ENCODE measurements around the gene KRT81. TPM values are rescaled to one million over a fixed set of nuclear protein-coding genes. Genes with fewer than 3 reads are reported as not detected.
"Not testable (repeated sequence)": the region's sequence is repeated elsewhere in the genome, so short reads cannot be mapped to it uniquely, and the experiment has no call there.

KRT81 gene
- total RNA-seq, 1 experiment from 2014 or later = 0.90 TPM

DNA sequence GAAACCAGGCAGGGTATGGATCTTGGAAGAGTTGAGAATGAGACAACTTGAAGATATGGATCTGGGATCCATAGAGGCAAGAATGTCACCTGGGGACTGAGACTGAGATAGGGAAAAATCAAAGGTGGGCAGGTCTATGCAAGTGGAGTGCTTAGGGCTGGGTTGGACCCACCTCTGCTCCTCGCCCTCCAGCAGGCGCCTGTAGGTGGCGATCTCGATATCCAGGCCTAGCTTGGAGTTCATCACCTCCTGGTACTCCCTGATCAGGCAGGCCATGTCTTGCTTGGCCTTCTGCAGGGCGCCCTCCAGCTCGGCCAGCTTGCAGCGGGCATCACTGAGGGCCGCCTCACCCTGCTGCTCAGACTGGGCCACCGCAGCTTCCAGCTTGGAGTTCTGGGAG, 24.4 kb upstream of the KRT81 start:
- DNase-seq (ENCODE audit: low read depth, low spot score); BruUV-seq (replicated peaks); in situ Hi-C loops (cut with HindIII; ENCODE audit: low pct_unique_long_range_greater_than_20kb, low sequenced_read_pairs): not testable (repeated sequence)

DNA sequence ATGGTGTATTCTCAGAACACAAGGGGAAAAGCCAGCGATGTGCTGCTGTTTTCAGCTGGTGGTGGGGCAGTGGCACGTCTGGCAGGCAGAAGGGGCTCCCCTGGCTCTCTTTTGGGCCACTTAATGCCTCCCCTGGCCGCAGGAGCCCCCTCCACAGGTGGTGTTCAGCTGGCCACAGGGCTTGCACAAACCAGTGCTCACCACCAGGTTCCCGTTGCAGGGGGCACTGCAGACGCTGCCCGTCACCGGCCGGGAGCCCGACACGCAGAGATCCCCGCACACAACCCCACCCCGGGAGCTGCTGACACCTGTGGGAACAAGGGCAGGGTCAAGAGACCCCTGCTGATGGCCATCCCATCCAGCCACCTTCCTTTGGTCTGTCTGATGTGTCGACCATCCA, 23.2 kb upstream of the KRT81 start:
- no peaks in the 10 kb centered on the region for H3K4me1 ChIP-seq (ENCODE audit: control insufficient read depth, insufficient read depth, low read length)
- H3K36me3 ChIP-seq (ENCODE audit: control insufficient read depth, insufficient read depth, low read length) = no peaks in the 10 kb centered on the region
- in situ Hi-C loops (cut with HindIII; ENCODE audit: low pct_unique_long_range_greater_than_20kb, low sequenced_read_pairs) (no loop called here), intact Hi-C loops (cut with micrococcal nuclease; ENCODE audit: unreplicated experiment) (no loop called here)
- POLR2A ChIA-PET = no interaction called here
- H3K4me3 ChIP-seq (ENCODE audit: low read depth in 2 of 2, low read length in 2 of 2) = no peak overlapping the region
- BruUV-seq (replicated peaks) = no TSS peak
- CTCF ChIA-PET = interaction anchor here (0.7 kb wide), 1 partner anchor 171 kb away, joined by 3 read pairs; no protein-coding TSS in a partner anchor
- no peaks in the 10 kb centered on the region for H3K9me3 ChIP-seq (ENCODE audit: control insufficient read depth, insufficient read depth, low read depth, low read length)
- H3K27ac ChIP-seq (ENCODE audit: low read length) = no peak overlapping the region
- ATAC-seq (no peak), DNase-seq (ENCODE audit: low read depth, low spot score) (no peak)
- TF ChIP-seq POLR2AphosphoS5 (IDR thresholded peaks at IDR 0.05; ENCODE audit: low read depth, low read length) (no peak), TCF7L2 (IDR thresholded peaks at IDR 0.05; ENCODE audit: low read depth, low read length) (no peak), SIN3A (IDR thresholded peaks at IDR 0.05; ENCODE audit: borderline replicate concordance, insufficient read depth, low read depth, low read length) (no peak)
- TF ChIP-seq, protein P1, sequence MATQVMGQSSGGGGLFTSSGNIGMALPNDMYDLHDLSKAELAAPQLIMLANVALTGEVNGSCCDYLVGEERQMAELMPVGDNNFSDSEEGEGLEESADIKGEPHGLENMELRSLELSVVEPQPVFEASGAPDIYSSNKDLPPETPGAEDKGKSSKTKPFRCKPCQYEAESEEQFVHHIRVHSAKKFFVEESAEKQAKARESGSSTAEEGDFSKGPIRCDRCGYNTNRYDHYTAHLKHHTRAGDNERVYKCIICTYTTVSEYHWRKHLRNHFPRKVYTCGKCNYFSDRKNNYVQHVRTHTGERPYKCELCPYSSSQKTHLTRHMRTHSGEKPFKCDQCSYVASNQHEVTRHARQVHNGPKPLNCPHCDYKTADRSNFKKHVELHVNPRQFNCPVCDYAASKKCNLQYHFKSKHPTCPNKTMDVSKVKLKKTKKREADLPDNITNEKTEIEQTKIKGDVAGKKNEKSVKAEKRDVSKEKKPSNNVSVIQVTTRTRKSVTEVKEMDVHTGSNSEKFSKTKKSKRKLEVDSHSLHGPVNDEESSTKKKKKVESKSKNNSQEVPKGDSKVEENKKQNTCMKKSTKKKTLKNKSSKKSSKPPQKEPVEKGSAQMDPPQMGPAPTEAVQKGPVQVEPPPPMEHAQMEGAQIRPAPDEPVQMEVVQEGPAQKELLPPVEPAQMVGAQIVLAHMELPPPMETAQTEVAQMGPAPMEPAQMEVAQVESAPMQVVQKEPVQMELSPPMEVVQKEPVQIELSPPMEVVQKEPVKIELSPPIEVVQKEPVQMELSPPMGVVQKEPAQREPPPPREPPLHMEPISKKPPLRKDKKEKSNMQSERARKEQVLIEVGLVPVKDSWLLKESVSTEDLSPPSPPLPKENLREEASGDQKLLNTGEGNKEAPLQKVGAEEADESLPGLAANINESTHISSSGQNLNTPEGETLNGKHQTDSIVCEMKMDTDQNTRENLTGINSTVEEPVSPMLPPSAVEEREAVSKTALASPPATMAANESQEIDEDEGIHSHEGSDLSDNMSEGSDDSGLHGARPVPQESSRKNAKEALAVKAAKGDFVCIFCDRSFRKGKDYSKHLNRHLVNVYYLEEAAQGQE (IDR thresholded peaks at IDR 0.05; ENCODE audit: insufficient read depth in 1 of 2, low read depth in 2 of 2, low read length in 1 of 2) = no peak
- TF ChIP-seq, protein P2, sequence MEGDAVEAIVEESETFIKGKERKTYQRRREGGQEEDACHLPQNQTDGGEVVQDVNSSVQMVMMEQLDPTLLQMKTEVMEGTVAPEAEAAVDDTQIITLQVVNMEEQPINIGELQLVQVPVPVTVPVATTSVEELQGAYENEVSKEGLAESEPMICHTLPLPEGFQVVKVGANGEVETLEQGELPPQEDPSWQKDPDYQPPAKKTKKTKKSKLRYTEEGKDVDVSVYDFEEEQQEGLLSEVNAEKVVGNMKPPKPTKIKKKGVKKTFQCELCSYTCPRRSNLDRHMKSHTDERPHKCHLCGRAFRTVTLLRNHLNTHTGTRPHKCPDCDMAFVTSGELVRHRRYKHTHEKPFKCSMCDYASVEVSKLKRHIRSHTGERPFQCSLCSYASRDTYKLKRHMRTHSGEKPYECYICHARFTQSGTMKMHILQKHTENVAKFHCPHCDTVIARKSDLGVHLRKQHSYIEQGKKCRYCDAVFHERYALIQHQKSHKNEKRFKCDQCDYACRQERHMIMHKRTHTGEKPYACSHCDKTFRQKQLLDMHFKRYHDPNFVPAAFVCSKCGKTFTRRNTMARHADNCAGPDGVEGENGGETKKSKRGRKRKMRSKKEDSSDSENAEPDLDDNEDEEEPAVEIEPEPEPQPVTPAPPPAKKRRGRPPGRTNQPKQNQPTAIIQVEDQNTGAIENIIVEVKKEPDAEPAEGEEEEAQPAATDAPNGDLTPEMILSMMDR (IDR thresholded peaks at IDR 0.05) = no peak
- H3K27me3 ChIP-seq (ENCODE audit: control insufficient read depth, insufficient read depth, low read length) = no peaks in the 10 kb centered on the region

More for the DNA sequence above, 24.4 kb upstream of the KRT81 start:
- POLR2A ChIA-PET; H3K36me3 ChIP-seq (ENCODE audit: control insufficient read depth, insufficient read depth, low read length); H3K9me3 ChIP-seq (ENCODE audit: control insufficient read depth, insufficient read depth, low read depth, low read length); H3K4me1 ChIP-seq (ENCODE audit: control insufficient read depth, insufficient read depth, low read length); H3K27ac ChIP-seq (ENCODE audit: low read length); H3K4me3 ChIP-seq (ENCODE audit: low read depth in 2 of 2, low read length in 2 of 2); ATAC-seq; intact Hi-C loops (cut with micrococcal nuclease; ENCODE audit: unreplicated experiment); H3K27me3 ChIP-seq (ENCODE audit: control insufficient read depth, insufficient read depth, low read length): not testable (repeated sequence)
- TF ChIP-seq, protein P2 (IDR thresholded peaks at IDR 0.05) = peak; percentile 76
- CTCF ChIA-PET = interaction anchor here (0.6 to 1.0 kb wide), 2 partner anchors 32 to 78 kb away, joined by 3 to 4 read pairs; no protein-coding TSS in a partner anchor

Data from Panc1 (cell line).